ENCODE results near the gene EFHC2. TPM values are rescaled to one million over a fixed set of nuclear protein-coding genes. Genes with fewer than 3 reads are reported as not detected.

Gene EFHC2
- total and polyA plus RNA-seq, 5 donors from 2014 or later: 0.14 to 1.1 (median 0.47) TPM

- Histone ChIP-seq H3K4me1 (ENCODE audit: control insufficient read depth, insufficient read depth, low read length, poor library complexity, severe bottlenecking) (no peaks in the 10 kb centered on the region), H3K36me3 (ENCODE audit: control insufficient read depth, insufficient read depth, low read length) (no peaks in the 10 kb centered on the region), H3K4me3 (ENCODE audit: low read depth, low read length) (no peak overlapping the region), H3K9me3 (ENCODE audit: control insufficient read depth in 2 of 2, low read length in 2 of 2) (no peaks in the 10 kb centered on the region), H3K27ac (ENCODE audit: insufficient read depth, low read length, poor library complexity, severe bottlenecking) (no peak overlapping the region), H3K27me3 (ENCODE audit: control insufficient read depth, insufficient read depth, low read length) (peaks cover 3% of the 10 kb centered on the region)
- peaks cover 0 to 5% (median 0%) of the 10 kb centered on the region in 4 donors for H3K4me1 Mint-ChIP-seq
- H3K9me3 Mint-ChIP-seq: peaks cover 0 to 9% (median 0%) of the 10 kb centered on the region in 7 donors
- ATAC-seq (ENCODE audit: low read depth in 2 of 2) (no peak), DNase-seq (no peak)
- H3K36me3 Mint-ChIP-seq: no peaks in the 10 kb centered on the region
- H3K27ac Mint-ChIP-seq: no peak overlapping the region
- H3K27me3 Mint-ChIP-seq: peaks cover 8% of the 10 kb centered on the region
- H3K4me3 Mint-ChIP-seq: no peak overlapping the region
Observed at GRCh38 chrX:44234116-44234515, 109.4 kb downstream of the EFHC2 start.

DNA sequence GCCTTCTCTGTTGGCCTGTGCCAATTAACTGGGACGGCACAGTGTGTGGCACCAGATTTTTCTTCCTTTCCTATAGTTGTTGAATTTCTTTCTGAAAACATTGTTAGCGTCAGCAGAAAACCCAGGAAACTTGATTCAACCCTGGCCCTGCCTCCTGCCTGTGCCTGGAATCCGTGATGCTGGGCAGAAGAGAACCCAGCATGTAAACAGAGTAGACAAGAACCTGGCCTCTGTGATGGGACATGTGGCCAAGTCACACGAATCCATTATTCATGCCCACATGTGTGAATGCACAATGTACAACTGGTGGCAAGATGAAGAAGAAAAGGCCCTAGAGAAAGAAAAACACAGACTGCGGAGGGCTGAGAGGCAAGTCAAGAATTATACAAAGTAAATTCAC, 111.4 kb downstream of the EFHC2 start:
- DNase-seq: no peak
- no peaks in the 10 kb centered on the region for H3K27me3 ChIP-seq (ENCODE audit: control insufficient read depth, insufficient read depth, low read length)
- no peak overlapping the region for H3K27ac ChIP-seq (ENCODE audit: insufficient read depth, low read length, poor library complexity, severe bottlenecking)
- H3K27me3 Mint-ChIP-seq: peaks cover 8% of the 10 kb centered on the region
- H3K4me3 Mint-ChIP-seq: no peak overlapping the region
- no peak overlapping the region for H3K4me3 ChIP-seq (ENCODE audit: low read depth, low read length)
- peaks cover 0 to 3% (median 0%) of the 10 kb centered on the region in 7 donors for H3K9me3 Mint-ChIP-seq
- peaks cover 0 to 5% (median 0%) of the 10 kb centered on the region in 4 donors for H3K4me1 Mint-ChIP-seq
- no peak for ATAC-seq (ENCODE audit: low read depth in 2 of 2)
- no peaks in the 10 kb centered on the region for H3K36me3 Mint-ChIP-seq
- no peak overlapping the region for H3K27ac Mint-ChIP-seq
- no peaks in the 10 kb centered on the region for H3K4me1 ChIP-seq (ENCODE audit: control insufficient read depth, insufficient read depth, low read length, poor library complexity, severe bottlenecking)
- no peaks in the 10 kb centered on the region for H3K36me3 ChIP-seq (ENCODE audit: control insufficient read depth, insufficient read depth, low read length)
- H3K9me3 ChIP-seq (ENCODE audit: control insufficient read depth in 2 of 2, low read length in 2 of 2): no peaks in the 10 kb centered on the region

GRCh38 chrX:44228621-44229020, 114.9 kb downstream of the EFHC2 start:
- no peaks in the 10 kb centered on the region for H3K36me3 Mint-ChIP-seq
- H3K4me1 Mint-ChIP-seq: no peaks in the 10 kb centered on the region
- no peak for ATAC-seq (ENCODE audit: low read depth in 2 of 2)
- H3K9me3 ChIP-seq (ENCODE audit: control insufficient read depth in 2 of 2, low read length in 2 of 2): no peaks in the 10 kb centered on the region
- H3K9me3 Mint-ChIP-seq: peaks cover 0 to 3% (median 0%) of the 10 kb centered on the region in 7 donors
- no peak for DNase-seq
- no peak overlapping the region for H3K27ac Mint-ChIP-seq
- H3K27me3 ChIP-seq (ENCODE audit: control insufficient read depth, insufficient read depth, low read length): peaks cover 2% of the 10 kb centered on the region
- H3K4me1 ChIP-seq (ENCODE audit: control insufficient read depth, insufficient read depth, low read length, poor library complexity, severe bottlenecking): no peaks in the 10 kb centered on the region
- no peak overlapping the region for H3K27ac ChIP-seq (ENCODE audit: insufficient read depth, low read length, poor library complexity, severe bottlenecking)
- H3K36me3 ChIP-seq (ENCODE audit: control insufficient read depth, insufficient read depth, low read length): no peaks in the 10 kb centered on the region
- no peak overlapping the region for H3K4me3 Mint-ChIP-seq
- H3K4me3 ChIP-seq (ENCODE audit: low read depth, low read length): no peak overlapping the region
- H3K27me3 Mint-ChIP-seq: no peaks in the 10 kb centered on the region

DNA sequence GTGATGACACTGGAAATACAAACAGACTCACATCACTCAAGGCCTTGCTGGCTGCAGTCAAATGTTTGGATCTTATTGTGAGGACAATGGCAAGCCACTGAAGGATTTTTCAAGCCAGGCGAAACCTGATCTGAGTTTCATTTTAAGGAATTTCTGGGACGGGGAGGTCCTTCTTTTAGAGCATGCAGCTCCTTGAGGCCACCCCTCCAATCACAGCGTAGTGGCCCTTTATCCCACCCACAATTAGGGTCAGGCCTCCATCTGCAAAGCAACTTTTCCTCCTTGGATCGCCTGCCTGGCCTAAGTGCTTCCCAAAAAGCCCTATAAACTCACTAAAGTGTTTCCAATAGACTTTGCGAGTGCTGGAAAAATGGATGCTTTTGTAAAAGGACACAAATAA, 115.5 kb downstream of the EFHC2 start:
- Mint-ChIP-seq H3K9me3 (peaks cover 0 to 3% (median 0%) of the 10 kb centered on the region in 7 donors), H3K27ac (no peak overlapping the region), H3K4me1 (no peaks in the 10 kb centered on the region), H3K4me3 (no peak overlapping the region), H3K36me3 (no peaks in the 10 kb centered on the region), H3K27me3 (no peaks in the 10 kb centered on the region)
- Histone ChIP-seq H3K4me1 (ENCODE audit: control insufficient read depth, insufficient read depth, low read length, poor library complexity, severe bottlenecking) (no peaks in the 10 kb centered on the region), H3K4me3 (ENCODE audit: low read depth, low read length) (no peak overlapping the region), H3K27ac (ENCODE audit: insufficient read depth, low read length, poor library complexity, severe bottlenecking) (no peak overlapping the region), H3K27me3 (ENCODE audit: control insufficient read depth, insufficient read depth, low read length) (peaks cover 2% of the 10 kb centered on the region), H3K9me3 (ENCODE audit: control insufficient read depth in 2 of 2, low read length in 2 of 2) (no peaks in the 10 kb centered on the region), H3K36me3 (ENCODE audit: control insufficient read depth, insufficient read depth, low read length) (no peaks in the 10 kb centered on the region)
- ATAC-seq (ENCODE audit: low read depth in 2 of 2) (no peak), DNase-seq (no peak)

- no peak overlapping the region for H3K4me3 ChIP-seq (ENCODE audit: low read depth, low read length)
- no peak overlapping the region for H3K4me3 Mint-ChIP-seq
- H3K9me3 ChIP-seq (ENCODE audit: control insufficient read depth in 2 of 2, low read length in 2 of 2): no peaks in the 10 kb centered on the region
- peaks cover 13% of the 10 kb centered on the region for H3K27me3 Mint-ChIP-seq
- DNase-seq (no peak), ATAC-seq (ENCODE audit: low read depth in 2 of 2) (no peak)
- H3K4me1 ChIP-seq (ENCODE audit: control insufficient read depth, insufficient read depth, low read length, poor library complexity, severe bottlenecking): no peaks in the 10 kb centered on the region
- H3K27me3 ChIP-seq (ENCODE audit: control insufficient read depth, insufficient read depth, low read length): peaks cover 2% of the 10 kb centered on the region
- H3K9me3 Mint-ChIP-seq: peaks cover 0 to 3% (median 0%) of the 10 kb centered on the region in 7 donors
- H3K36me3 ChIP-seq (ENCODE audit: control insufficient read depth, insufficient read depth, low read length): no peaks in the 10 kb centered on the region
- no peak overlapping the region for H3K27ac ChIP-seq (ENCODE audit: insufficient read depth, low read length, poor library complexity, severe bottlenecking)
- H3K27ac Mint-ChIP-seq: no peak overlapping the region
- H3K4me1 Mint-ChIP-seq: no peaks in the 10 kb centered on the region
- no peaks in the 10 kb centered on the region for H3K36me3 Mint-ChIP-seq
Observed at GRCh38 chrX:44225667-44226066, 117.8 kb downstream of the EFHC2 start.

DNA sequence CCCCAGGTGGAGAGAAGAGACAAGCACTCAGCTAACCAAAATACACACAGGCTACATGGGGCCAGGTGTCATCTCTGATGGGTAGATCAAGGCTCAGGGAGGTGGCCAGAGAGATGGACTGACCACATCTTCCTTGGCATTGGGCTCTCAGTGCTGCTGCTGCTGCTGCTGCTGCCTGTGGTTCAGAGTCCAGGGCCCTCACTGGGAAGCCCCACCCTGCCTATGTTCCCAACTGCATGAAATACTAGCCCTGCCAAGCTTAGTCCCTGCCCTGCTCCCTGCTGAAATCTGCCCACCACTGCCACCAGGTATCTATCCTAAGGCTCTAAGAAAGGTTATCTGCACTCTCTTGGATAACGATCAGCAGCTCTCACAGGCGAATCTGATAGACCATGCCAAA, 118.7 kb downstream of the EFHC2 start:
- Mint-ChIP-seq H3K27me3 (peaks cover 13% of the 10 kb centered on the region), H3K27ac (no peak overlapping the region), H3K4me3 (no peak overlapping the region), H3K9me3 (peaks cover 0 to 3% (median 0%) of the 10 kb centered on the region in 7 donors), H3K36me3 (no peaks in the 10 kb centered on the region), H3K4me1 (no peaks in the 10 kb centered on the region)
- DNase-seq: no peak
- no peak overlapping the region for H3K27ac ChIP-seq (ENCODE audit: insufficient read depth, low read length, poor library complexity, severe bottlenecking)
- peaks cover 2% of the 10 kb centered on the region for H3K27me3 ChIP-seq (ENCODE audit: control insufficient read depth, insufficient read depth, low read length)
- no peaks in the 10 kb centered on the region for H3K9me3 ChIP-seq (ENCODE audit: control insufficient read depth in 2 of 2, low read length in 2 of 2)
- H3K4me1 ChIP-seq (ENCODE audit: control insufficient read depth, insufficient read depth, low read length, poor library complexity, severe bottlenecking): no peaks in the 10 kb centered on the region
- no peak overlapping the region for H3K4me3 ChIP-seq (ENCODE audit: low read depth, low read length)
- ATAC-seq (ENCODE audit: low read depth in 2 of 2): no peak
- no peaks in the 10 kb centered on the region for H3K36me3 ChIP-seq (ENCODE audit: control insufficient read depth, insufficient read depth, low read length)

GRCh38 chrX:44223150-44223549, 120.3 kb downstream of the EFHC2 start:
- Histone ChIP-seq H3K4me3 (ENCODE audit: low read depth, low read length) (no peak overlapping the region), H3K9me3 (ENCODE audit: control insufficient read depth in 2 of 2, low read length in 2 of 2) (no peaks in the 10 kb centered on the region), H3K36me3 (ENCODE audit: control insufficient read depth, insufficient read depth, low read length) (no peaks in the 10 kb centered on the region), H3K4me1 (ENCODE audit: control insufficient read depth, insufficient read depth, low read length, poor library complexity, severe bottlenecking) (no peaks in the 10 kb centered on the region), H3K27me3 (ENCODE audit: control insufficient read depth, insufficient read depth, low read length) (peaks cover 2% of the 10 kb centered on the region), H3K27ac (ENCODE audit: insufficient read depth, low read length, poor library complexity, severe bottlenecking) (no peak overlapping the region)
- ATAC-seq (ENCODE audit: low read depth in 2 of 2) (no peak), DNase-seq (no peak)
- Mint-ChIP-seq H3K4me1 (no peaks in the 10 kb centered on the region), H3K36me3 (no peaks in the 10 kb centered on the region), H3K9me3 (peaks cover 0 to 1% (median 0%) of the 10 kb centered on the region in 7 donors), H3K27me3 (peaks cover 13% of the 10 kb centered on the region), H3K27ac (no peak overlapping the region), H3K4me3 (no peak overlapping the region)

DNA sequence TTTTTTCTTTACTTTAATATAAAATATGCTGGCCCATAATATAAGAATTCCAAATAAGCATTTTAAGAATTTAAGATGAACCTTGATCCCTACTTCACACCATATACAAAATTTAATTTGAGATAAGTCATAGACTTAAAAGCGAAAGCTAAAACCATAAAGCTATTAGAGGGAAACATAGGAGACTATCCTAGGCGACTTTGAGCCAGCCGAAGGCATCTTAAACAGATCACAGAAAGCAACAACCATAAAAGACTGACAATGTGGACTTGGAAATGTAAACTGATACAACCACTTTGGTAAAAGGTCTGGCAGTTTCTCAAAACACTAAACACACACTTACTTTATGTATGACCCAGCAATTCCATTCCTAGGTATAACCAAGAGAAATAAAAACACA, 125.0 kb downstream of the EFHC2 start:
- no peaks in the 10 kb centered on the region for H3K36me3 ChIP-seq (ENCODE audit: control insufficient read depth, insufficient read depth, low read length)
- H3K27me3 ChIP-seq (ENCODE audit: control insufficient read depth, insufficient read depth, low read length): no peaks in the 10 kb centered on the region
- H3K4me1 ChIP-seq (ENCODE audit: control insufficient read depth, insufficient read depth, low read length, poor library complexity, severe bottlenecking): no peaks in the 10 kb centered on the region
- Mint-ChIP-seq H3K4me3 (no peak overlapping the region), H3K36me3 (no peaks in the 10 kb centered on the region), H3K9me3 (peaks cover 0 to 1% (median 0%) of the 10 kb centered on the region in 7 donors), H3K27ac (no peak overlapping the region), H3K4me1 (no peaks in the 10 kb centered on the region), H3K27me3 (peaks cover 25% of the 10 kb centered on the region)
- H3K9me3 ChIP-seq (ENCODE audit: control insufficient read depth in 2 of 2, low read length in 2 of 2): no peaks in the 10 kb centered on the region
- no peak overlapping the region for H3K4me3 ChIP-seq (ENCODE audit: low read depth, low read length)
- H3K27ac ChIP-seq (ENCODE audit: insufficient read depth, low read length, poor library complexity, severe bottlenecking): no peak overlapping the region
- no peak for DNase-seq
- ATAC-seq (ENCODE audit: low read depth in 2 of 2): no peak

All from CD4-positive, CD25-positive, alpha-beta regulatory T cell (primary cell).